HuH-7 (cell line): ENCODE results near the gene TM4SF4.

Experiments used
- DNase-seq: peaks from one replicate; pipeline ENCODE4 v3.0.0; 2011; ENCODE audit warnings: low spot score

Gene TM4SF4

GRCh38 chr3:149455366-149455765 is 19.1 kb upstream of the TM4SF4 start:
- no peak for DNase-seq

GRCh38 chr3:149455989-149456388 is 18.5 kb upstream of the TM4SF4 start:
- DNase-seq = no peak

- no peak for DNase-seq
Measured at GRCh38 chr3:149459491-149460059, 14.9 kb upstream of the TM4SF4 start.

DNA sequence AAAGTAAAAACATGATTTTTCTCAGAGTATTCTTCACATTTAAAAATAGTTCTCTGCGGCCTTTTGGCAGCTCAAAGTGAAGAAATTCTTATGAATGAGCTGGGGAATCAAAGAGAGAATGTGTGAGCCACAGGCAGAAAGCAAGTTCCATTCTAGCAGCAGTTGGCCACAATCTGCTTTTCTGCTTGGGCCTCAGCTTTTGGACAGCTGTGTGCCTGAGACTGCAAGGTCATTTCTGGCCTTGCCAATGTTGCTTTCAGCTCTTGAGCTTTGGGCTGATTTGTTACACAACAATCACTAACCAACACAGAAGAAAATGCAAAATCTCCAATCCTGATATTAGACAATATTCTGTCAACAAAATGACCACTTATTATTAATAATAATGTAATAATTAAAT is 14.4 kb upstream of the TM4SF4 start:
- DNase-seq = no peak

DNA sequence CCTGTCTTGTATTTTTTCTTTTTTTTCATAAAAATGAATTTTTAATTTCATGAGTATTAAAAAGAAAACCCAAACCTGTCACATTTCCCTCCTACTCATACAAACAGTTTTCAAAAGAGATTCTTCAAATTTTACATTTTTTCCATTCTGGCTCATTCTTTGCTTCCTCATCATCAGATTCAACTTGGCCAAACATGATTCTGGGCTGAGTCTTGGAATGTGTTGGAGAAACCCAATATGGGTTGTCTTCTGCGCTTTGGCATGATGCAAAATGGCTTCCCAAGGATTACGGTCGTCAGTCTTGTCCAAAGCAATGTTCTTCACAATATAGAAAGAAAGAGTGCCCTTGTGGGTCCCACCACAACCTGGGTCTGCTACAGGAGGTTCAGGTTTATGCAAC is 12.4 kb upstream of the TM4SF4 start:
- DNase-seq = no peak

DNA sequence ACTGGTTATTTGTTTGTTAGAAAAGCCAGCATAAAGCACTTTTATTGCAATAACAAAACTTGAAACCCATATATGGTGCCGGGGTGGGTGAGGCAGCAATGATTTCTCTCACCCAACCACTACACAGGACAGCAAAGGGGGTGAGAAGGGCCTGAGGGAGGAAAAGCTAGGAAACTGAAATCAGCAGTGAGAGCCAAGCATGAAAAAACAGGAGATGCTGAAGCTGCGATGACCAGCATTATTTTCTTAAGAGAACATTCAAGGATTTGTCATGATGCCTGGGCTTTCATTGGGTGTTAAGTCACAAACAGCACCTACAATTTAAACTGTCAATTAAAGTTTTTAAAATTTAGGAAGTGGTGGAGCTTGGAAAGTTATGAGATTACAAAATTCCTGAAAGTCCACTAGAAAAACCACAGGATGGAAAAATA is 11.9 kb upstream of the TM4SF4 start:
- no peak for DNase-seq

DNA sequence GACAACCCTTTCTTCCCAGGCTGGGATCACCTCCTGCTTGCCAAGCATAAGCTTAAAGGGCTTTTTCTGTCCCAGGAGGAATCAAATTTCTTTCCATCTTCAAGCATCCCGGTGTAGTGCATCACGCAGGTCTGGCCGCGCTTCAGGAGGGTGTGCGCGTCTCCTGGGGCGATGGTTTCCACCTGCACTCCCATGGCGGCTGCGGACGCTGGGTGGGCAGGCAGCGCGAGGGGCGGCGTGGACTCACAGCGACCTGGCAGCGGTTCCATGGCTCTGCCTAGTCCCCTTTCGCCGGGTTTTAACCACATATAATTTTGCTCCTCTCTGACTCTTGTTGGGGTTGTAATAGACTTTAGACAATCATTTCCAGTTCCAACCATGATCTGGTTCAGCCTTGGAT is 10.6 kb upstream of the TM4SF4 start:
- DNase-seq = no peak

- DNase-seq = no peak
Measured at GRCh38 chr3:149464542-149465328, 9.8 kb upstream of the TM4SF4 start.

GRCh38 chr3:149465351-149465883 is 9.1 kb upstream of the TM4SF4 start:
- no peak for DNase-seq

GRCh38 chr3:149466192-149466591 is 8.3 kb upstream of the TM4SF4 start:
- no peak for DNase-seq

- DNase-seq = no peak
Measured at GRCh38 chr3:149468504-149469212, 5.8 kb upstream of the TM4SF4 start.

- DNase-seq = no peak
Measured at GRCh38 chr3:149470381-149470780, 4.1 kb upstream of the TM4SF4 start.

DNA sequence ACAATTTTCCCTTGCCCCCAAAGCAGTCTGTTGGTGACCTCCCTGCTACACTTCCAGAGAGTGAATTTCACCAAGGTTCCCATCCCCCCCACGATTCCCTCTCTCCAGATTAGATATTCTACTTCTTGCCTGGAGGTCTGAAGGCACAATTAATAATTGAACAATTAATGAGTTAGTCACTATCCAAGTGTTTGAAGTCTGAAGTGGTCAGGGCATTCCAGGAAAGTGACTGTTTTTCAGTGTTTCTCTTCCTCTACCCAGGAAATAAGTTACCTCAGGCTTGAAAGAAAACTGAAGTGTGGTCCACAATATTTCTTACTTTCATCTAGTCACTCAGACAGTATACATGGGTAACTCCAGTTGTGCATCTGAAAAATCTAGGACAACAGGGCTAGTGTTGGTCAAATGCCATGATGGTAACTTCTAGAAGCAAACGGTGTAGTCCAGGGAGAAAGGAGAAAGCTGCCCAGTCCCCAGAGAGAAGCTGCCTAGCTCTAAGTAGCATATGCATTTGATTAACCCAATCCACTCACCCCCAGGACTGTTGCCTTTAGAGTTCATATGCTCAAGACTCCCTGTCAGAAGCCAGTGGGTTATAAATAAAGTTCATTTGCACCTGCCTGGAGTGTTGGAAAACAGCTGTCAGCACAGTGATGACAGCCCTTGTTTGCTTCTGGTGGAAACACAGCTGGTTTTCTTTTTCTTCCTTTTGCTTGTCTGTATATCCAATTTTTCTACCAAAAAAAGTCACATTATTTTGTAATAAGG is 2.3 kb upstream of the TM4SF4 start:
- no peak for DNase-seq

- no peak for DNase-seq
Measured at GRCh38 chr3:149473357-149474249, 894 bp upstream of the TM4SF4 start.

DNA sequence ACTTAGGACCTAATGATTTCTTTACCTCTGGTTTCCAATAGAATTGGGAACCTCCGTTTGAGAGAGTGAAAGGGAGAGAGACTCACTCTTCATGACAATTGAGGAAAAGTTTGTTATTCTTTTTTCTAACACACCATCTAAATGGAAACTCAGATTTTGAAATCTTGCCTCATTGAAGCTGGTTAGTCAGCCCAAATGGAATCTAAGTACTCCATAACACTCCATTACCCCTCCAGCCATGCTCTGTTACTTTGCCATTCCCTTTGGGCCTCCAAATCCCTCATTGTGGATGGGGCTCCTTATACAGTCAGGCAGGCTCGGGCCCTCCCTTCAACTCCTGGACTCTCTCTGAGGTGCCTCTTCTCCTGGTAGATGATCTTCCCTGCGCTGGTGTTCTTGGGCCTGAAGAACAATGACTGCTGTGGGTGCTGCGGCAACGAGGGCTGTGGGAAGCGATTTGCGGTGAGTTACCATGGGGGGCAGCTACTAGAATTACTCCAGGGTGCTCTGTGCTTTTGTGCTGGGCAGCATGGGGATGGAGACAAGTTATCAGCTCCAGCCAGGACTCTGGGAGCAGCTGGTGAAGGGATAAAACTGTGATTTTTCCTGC is 1.1 kb downstream of the TM4SF4 start:
- no peak for DNase-seq

- DNase-seq = no peak
Measured at GRCh38 chr3:149476225-149476624, 1.7 kb downstream of the TM4SF4 start.

GRCh38 chr3:149479621-149480325 is 5.3 kb downstream of the TM4SF4 start:
- DNase-seq = no peak

DNA sequence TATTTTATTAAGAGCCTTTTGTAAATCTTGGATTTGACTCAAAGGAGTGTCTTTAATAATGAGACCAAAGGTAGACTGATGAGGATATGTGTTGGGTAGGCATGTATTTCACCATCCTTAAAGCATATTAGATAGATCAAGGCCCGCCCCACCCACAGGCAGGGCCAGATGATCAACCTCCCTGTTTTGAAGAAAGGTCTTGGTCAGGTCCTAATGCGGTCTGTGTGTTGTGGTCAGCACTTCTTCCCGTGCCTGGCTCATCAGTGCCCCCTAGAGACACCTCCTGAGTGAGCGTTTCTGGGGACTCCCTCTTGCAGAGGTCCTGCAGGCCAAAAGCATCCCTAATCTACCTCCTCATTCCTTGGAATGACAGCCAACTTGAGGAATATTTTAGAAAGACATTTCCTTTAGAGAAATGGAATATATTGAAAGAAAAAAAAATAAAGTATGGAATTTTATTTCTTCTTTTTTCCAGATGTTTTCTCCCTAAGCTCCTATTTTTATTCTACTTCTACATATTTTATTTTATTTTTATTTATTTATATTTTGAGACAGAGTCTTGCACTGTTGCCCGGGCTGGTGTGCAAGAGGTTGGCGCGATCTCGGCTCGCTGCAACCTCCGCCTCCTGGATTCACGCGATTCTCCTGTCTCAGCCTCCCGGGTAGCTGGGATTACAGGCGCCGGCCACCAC is 6.0 kb downstream of the TM4SF4 start:
- peak; percentile 65 for DNase-seq

DNA sequence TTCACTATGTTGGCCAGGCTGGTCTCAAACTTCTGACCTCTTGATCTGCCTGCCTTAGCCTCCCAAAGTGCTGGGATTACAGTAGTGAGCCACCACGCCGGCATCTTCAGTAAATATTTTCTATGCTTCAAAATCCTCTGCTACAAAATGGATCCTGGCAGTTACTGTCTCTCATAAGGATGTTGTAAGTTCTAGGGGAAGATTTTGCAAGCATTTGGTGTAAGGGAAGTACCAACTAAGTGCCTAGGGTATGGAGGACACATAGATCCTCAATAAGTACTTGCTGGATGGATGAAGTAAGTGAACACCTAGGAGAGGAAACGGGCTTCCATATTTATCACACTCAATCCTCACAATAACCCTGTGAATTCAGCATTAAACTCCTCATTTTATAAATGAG is 6.6 kb downstream of the TM4SF4 start:
- no peak for DNase-seq

DNA sequence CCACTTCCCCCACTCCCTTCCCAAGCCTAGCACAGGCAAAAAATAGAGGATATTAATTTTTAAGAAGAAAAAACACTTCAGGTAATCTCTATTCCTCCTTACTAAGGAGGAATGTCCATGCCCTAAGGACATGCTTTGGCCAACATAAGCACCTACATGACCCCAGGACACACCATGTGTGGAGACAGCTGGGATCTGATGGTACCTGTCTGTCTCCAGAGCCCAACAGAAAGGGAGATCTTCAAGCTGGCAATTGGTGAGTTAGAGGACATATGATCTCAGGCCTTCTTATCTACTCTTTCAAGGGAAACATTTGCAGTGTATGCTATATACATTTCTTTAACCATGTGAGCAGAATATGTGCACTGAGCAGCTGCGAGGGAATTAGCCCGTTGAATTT is 7.0 kb downstream of the TM4SF4 start:
- no peak for DNase-seq
